Mesenteric fat pad (tissue), 1 donor: Measurements from ENCODE around the gene APLF. TPM values are rescaled to one million over a fixed set of nuclear protein-coding genes. Genes with fewer than 3 reads are reported as not detected.
"Not testable (repeated sequence)": the region's sequence is repeated elsewhere in the genome, so short reads cannot be mapped to it uniquely, and the experiment has no call there.

ENCODE experiments used
- DNase-seq: peaks from one replicate; pipeline ENCODE4 v3.0.0-alpha.2; 2020; ENCODE audit warnings: low spot score
- total RNA-seq: library from RNA; stranded (reverse); fragmentation: NEBNext Ultra II Directional; extraction: Animal tissue kit (Norgen Biotek cat#: 25700); gene quantifications from one replicate; pipeline ENCODE4 v1.2.1, GENCODE V29; 2021
- donor health status: DM: yes; HTN: yes; CAD: no.

The APLF gene
- total RNA-seq, 1 donor from 2014 or later = 6.4 TPM

- DNase-seq = no peak
These were observed 106.9 kb downstream of the APLF start for GRCh38 chr2:68574202-68574791.

- DNase-seq = no peak
These were observed 109.8 kb downstream of the APLF start for GRCh38 chr2:68577183-68577582.

- DNase-seq = no peak
These were observed 112.3 kb downstream of the APLF start for GRCh38 chr2:68579689-68580088.

GRCh38 chr2:68588589-68588988 is 121.2 kb downstream of the APLF start:
- DNase-seq = no peak

- no peak for DNase-seq
These were observed 122.6 kb downstream of the APLF start for GRCh38 chr2:68589963-68590362.

- DNase-seq = no peak
These were observed 123.3 kb downstream of the APLF start for GRCh38 chr2:68590702-68591101.

- no peak for DNase-seq
These were observed 123.8 kb downstream of the APLF start for GRCh38 chr2:68591225-68591624.

GRCh38 chr2:68594041-68594440 is 126.7 kb downstream of the APLF start:
- DNase-seq = no peak

GRCh38 chr2:68594674-68595492 is 127.5 kb downstream of the APLF start:
- no peak for DNase-seq

- not testable (repeated sequence) for DNase-seq
These were observed 128.1 kb downstream of the APLF start for GRCh38 chr2:68595493-68595785.

- DNase-seq = not testable (repeated sequence)
These were observed 133.1 kb downstream of the APLF start for GRCh38 chr2:68600495-68600894.

- no peak for DNase-seq
These were observed 135.7 kb downstream of the APLF start for GRCh38 chr2:68603059-68603458.

- no peak for DNase-seq
These were observed 136.7 kb downstream of the APLF start for GRCh38 chr2:68604077-68604476.

- no peak for DNase-seq
These were observed 138.6 kb downstream of the APLF start for GRCh38 chr2:68605939-68606338.

- no peak for DNase-seq
These were observed 139.4 kb downstream of the APLF start for GRCh38 chr2:68606759-68607158.

- no peak for DNase-seq
These were observed 140.5 kb downstream of the APLF start for GRCh38 chr2:68607837-68608236.

GRCh38 chr2:68612765-68613519 is 145.6 kb downstream of the APLF start:
- DNase-seq = no peak

- no peak for DNase-seq
These were observed 153.4 kb downstream of the APLF start for GRCh38 chr2:68620772-68621171.

- no peak for DNase-seq
These were observed 156.4 kb downstream of the APLF start for GRCh38 chr2:68623820-68624219.

GRCh38 chr2:68627615-68628014 is 160.2 kb downstream of the APLF start:
- no peak for DNase-seq
